Skin of body (tissue), 2 donors: ENCODE measurements around the gene RASL10A. TPM values are rescaled to one million over a fixed set of nuclear protein-coding genes. Genes with fewer than 3 reads are reported as not detected.

Experiments used
- DNase-seq: peaks from one replicate; lab custom pipeline; 2025; lab: John Stamatoyannopoulos, UW
- total RNA-seq: library from RNA; depleted of rRNA; stranded (reverse); fragments of >200 nt; gene quantifications from one replicate; pipeline ENCODE4 v1.2.3, GENCODE V29; 2014

Gene RASL10A
- total RNA-seq, 1 donor from 2014 or later, result 0.39 TPM

DNA sequence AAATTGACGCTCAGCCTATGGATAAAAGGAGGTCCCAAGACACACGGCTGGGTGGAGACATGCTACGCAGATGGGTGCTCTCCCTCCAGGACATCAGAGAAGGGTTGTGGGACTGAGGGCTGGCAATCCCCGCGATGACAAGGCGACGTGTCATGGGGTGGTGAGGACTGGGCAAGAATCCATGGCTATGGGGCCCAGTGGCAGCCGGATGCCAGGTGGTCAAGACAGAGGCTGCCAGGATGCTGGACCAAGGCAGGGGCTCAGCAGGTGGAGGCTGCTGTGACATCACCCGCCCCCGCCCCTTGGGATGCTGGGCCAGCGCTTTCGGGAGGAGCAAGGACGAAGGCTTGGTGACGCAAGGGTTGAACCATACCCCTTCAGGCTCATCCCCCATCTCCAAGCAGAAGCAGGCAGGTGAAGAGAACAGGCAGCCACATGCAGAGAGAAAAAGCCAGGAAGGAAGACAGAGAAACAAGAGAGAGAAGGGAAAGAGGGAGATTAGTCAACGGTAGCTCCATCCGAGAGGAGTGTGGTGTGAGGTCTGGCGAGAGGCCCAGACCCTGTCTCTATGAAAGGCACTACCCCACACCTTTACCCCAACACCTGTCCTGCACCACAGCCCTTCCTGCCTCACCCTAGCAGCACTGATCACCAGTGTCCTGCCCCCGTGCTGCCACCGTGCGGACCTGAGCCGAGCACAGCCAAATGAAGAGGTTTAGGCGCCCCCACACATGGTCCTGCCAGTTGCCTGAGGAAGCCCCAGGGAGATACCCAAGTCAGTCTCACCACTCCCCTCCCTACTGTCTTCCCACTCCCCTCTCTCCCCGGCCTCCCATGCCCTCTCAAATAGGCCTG, 24.1 kb upstream of the RASL10A start:
- DNase-seq, result no peak

DNA sequence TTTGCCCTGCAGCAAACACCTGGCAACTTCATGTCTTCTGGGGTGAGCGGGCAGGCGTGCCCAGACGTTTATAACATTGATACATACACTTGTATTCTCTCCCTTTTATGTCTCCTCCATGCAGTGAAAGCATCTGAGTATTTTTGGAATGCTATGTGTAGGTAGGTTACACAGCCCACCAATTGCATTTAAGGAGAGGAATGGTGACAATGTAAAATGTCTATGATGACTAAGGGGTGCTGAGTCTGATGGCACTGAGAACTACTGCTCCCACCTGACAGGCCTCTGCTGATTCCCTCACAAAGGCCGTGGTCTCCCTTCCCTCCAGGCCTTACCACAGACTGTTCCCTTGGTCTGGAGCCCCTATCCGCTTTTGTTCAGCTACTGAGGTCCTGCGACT, 22.9 kb upstream of the RASL10A start:
- no peak for DNase-seq

DNA sequence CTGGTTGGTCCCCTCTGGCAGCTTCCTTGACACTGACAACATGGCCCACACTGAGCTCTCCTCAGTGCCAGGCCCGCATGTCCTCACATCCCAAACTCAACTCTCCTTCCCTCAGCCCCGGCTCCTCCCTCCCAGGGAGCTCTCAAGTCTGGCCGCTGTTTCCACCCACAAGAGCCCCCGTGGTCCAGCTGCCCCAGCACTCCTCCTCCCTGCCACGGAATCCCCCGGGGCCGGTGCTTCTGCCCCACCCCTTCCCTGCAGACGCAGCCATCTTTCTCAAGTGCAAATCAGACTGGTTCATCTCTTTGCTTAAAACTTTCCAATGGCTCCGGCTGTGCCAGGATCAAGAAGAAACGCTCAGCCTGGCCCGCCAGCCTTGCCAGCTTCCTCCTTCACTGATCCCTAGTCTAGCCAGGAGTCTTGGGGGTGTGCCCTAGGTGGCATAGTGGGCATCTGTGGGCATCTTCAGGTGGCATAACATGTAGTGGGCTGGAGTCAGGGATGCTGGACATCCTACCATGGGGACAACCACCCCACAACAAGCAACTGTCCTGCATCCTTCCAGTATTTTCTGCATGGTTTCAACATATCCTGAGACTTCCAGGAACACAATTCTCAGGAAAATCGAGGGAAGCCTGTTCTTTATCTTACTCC, 22.3 kb upstream of the RASL10A start:
- DNase-seq, result no peak

DNA sequence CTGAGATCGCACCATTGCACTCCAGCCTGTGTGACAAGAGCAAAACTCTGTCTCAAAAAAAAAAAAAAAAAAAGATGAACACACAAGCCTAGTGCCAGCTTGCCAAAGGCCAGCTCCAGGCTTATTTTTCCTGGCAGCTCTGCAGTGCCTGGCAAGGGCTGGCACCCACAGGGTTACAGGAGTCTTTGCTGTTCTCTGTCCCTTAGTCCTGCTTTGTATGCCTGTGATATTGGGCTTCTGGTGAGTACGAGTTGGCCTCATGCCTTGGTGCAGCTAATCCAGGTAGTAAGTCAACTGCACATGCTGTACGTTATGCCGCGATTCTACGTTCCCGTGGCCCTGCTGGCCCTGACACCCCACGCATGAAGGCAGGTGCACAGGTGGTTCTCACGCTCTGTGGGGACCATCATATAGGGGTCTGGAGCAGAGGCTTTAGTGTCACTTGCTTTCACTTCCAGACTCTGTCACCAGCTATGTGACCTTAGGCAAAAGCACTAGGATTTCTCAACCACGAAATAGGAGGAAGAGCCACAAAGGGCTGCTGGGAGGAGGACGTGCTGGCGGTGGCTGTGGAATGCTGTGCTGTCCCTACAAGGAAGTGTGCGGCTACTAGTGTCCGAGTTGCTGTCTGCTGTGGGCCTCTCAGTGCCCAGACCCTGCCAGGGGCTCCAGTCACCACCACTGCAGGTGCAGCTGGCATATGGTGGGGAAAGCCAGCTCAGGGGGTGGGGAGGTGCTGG, 21.4 kb upstream of the RASL10A start:
- no peak for DNase-seq

DNA sequence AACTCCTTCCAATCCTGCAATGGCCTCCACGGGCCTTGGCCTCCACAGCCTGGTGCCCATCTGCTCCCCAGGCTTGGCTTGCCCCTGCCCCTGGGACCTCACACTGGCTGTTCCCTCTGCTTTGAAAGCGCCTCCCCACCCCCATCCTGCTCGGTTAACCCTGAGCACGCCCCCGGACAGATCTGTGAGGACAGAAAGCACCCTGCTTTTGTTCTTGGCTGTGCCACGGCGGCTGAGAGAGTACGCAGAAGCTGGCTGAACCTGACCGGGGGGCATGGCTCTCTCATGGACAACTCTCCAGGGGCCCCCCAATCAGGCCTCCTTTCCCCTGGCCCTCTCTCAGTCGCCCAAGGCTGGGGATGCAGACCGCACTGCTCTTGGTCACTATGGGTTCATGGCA, 20.2 kb upstream of the RASL10A start:
- DNase-seq, result no peak

DNA sequence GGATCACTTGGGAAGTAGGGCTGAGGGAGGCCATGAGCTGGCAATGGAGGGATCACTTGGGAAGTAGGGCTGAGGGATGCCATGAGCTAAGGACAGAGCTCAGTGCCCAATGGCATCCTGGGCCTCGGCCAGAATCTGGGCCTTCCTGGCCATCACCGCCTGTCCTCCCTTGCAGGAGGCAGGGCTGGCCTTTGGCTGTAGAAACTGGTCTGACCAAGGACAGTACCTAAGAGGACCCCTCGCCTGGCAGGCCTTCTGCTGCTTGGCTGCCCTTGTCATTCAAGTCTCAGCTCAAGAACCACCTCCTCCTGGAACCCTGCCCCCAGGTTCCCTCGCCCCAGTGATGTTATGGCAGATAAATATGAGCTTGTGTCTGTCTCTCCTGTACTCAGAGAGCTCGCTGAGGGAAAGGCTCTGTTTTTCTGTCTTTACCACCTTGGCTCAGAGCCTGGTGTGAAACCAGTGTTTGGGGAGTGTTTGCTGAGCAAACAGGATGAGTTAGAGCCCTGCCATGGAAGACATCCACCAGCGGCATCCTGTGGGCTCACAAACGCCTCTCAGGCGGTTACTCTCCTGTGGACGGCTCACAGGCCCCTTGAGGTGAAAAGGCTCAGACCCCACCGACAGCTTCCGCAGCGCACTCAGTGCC, 19.3 kb upstream of the RASL10A start:
- DNase-seq, result no peak

DNA sequence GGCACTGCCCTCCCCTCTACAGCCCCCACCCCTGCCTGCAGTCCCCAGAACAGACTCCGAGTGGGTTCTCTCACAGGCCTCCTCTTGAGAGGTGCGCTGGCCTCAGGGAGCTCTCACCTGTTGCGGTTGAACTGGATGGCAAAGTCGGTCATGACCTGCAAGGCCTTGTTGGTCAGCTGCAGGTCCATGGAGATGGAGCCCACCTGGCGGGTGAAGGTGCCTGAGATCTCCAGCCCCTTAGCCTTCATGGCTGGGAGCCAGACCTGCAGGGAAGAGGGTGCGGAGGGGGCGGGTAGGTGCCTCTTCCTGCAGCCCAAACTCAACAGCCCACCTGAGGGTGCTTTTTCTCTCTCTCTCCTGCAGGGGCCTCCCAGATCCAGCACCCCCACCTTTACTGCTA, 18.7 kb upstream of the RASL10A start:
- DNase-seq, result no peak

DNA sequence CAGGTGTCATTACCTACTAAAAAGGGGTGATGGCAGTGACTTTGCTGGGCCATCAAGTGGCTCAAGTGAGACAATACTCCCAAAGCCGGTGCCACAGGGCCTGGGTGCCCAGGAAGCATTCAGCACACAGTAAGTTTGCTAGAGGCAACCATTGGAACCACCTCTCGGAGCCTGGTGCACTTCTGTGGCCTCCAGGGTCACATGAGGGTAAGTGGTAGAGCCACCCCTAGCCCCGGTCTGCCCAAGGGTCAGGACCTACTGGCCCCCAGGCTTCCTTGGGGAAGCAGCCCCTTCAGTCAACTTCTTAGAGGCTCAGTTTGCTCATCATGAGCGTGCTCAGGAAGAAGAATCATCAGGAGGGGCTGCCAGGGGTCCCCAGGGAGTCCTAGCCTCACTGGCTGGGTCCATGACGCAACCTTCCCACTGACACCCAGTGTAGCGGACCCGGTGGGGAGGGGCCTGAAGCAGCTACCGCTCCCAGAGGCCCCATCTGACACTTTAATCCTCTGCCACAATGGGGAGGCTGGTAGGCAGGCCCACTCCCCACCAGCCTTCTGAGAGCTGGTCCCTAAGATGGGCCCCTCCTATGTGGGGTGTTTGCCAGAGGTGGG, 17.5 kb upstream of the RASL10A start:
- no peak for DNase-seq

DNA sequence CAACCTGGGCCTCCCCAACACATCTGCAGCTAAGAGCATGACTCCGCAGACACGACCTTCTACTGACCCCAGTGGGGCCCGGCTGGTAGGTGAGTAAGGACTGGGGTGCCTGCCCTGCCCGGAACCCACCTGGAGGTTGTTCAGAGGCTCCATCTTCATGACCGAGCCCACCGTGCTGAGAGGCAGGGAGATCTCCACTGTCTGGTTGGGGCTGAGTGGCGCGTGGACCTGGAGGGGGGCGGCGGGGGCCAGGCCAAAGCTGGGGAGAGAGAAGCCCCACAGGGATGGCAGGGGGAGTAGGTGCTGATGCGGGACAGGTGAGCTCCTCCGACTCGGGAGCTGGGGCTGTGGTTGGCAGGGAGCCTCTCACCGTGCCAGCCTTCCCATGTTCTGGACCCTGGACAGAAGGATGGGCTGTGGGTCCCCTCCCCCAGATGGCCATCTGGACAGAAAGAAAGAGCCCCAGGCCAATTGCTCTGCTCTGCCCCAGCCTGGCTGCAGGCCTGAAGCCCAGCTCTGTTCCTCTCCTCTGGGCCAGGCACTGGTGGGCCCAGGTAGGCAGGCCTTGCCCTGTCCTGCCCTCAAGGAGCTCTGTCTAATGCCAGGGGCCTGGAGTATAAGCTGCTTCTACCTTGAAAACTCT, 16.3 kb upstream of the RASL10A start:
- DNase-seq, result no peak

DNA sequence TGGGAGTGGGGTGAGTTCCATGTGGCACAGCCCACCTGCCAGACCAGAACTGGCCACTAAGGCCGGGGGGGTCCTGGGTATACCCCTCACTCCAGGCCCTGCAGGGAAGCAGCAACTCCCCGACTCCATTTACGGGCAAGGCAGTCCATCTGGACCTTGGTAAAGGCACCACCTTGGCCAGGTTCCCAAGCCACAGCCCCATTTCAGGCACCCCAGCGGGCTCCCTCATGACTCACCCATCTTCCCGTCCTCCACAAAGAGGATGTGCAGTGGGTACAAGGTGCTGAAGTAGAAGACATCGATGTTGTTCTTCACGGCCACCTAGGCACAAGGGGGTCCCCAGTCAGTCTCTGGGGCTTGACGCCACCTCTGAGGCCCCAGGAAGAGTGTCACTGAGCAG, 15.7 kb upstream of the RASL10A start:
- no peak for DNase-seq

DNA sequence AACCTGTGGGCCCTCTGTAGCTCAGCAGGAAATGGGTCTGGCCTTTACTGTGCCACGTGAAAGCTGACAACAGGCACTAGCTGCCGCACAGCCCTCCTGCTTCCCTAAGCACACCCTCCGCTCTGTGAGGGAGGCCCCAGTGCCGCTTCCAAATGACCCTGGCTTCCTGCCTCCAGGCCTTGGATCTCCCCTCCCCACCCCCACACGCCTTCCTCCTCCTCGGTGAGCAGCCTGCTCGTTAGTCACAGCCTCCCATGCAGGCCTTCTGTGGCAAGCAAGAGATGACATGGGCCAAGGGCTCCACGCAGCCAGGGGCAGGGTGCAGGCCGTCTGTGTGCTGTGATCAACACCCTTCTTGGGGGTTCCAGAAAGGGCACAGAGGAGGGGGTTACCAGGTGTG, 15.3 kb upstream of the RASL10A start:
- no peak for DNase-seq

DNA sequence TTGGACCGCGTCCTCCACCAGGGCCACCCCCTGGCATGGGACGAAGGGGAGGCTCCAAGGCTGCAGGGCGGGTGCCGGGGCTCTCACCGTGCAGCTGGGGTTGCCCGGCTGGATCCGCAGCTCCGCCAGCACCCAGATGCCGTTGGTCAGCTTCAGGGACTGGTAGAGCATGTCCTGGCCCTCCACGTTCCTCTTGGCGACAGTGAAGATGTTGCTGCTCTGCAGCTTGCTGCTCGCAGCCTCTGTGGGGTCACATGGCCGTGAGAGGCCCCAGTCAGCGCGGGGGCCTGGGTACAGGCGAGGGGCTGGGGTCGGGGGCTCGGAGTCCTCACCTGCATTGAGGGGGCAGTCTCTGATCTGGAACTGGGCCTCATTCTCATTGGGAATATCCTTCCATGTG, 14.8 kb upstream of the RASL10A start:
- DNase-seq, result no peak

DNA sequence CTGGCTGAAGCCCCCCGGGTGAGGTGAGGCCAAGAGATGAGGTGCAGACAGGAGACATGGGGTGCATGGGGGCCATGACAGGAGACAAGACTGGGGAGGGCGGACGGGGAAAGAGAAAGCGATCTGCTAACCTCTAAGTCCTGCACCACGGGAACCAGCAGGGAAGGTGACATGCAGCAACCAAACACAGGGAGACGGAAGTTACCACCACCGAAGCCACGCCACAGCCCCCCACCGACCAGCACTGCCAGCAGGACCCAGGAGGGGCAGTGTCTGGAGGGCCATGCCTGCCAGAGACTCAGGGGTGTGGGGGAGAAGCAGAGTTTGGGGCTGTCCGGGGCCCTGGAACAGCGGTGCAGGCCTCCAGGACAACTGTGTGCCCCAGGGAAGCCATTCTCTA, 14.1 kb upstream of the RASL10A start:
- DNase-seq, result no peak

DNA sequence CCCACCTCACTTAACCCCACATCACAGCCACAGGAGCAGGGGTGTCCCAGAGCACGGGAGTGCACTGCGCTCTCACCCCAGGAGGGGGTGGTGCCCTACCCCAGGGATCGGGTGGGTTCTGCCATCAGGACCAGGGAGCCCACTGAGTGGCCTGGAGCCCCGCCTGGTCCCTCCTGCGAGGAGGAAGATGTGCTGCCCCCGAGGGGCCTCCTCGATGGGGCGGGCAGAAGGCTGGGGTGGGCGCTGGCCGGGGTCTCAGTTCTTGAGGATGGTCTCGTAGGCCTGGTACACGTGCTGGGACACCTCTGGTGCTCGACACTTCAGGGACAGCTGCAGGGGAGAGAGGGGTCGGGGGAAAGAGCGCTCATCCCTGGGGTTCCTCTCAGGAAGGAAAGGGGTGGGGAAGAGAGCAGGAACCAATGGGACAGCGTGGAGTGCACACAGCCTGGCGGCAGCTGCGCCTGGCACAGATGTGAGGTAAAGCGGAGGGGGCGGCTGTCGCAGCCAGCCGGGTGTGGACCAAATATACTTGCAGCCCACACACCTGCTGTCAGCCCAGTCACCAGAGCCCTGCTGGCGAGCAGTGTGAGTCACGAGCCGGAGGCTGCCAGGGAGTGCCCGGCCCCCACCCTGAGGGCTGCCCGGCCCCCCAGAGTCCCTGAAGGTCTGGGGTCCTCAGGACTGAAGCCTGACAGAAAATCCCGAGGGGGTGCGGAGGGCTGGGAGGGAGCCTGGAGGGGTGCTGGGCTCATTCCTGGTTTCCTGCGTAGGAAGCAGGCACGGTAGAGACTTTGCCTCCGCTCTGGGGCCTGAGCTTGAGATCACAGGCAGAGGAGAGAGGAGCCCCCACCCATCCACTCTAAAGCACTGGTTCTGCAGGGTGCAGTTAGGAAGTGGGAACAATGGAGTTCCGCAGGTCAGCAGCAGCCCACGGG, 13.3 kb upstream of the RASL10A start:
- DNase-seq, result no peak

DNA sequence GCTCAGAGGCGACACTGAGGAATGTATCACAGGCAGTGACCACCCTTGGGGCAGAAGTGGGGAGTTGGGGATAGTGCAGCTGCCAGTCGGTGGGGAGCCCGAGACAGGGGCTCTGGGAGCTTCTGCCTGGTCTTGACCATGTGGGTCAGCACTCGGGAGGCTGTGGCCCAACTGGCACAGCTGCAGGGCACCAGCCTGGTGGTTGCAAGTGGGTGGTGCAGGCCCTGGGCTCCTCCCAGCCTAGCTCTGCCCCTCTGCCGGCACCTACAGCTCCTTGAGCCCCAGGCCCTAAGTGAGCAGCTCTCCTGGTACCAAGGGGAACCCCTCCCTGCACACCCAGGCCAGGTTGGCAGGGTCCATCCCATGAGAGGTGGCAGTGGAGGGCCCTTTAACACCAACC, 12.6 kb upstream of the RASL10A start:
- DNase-seq, result no peak

DNA sequence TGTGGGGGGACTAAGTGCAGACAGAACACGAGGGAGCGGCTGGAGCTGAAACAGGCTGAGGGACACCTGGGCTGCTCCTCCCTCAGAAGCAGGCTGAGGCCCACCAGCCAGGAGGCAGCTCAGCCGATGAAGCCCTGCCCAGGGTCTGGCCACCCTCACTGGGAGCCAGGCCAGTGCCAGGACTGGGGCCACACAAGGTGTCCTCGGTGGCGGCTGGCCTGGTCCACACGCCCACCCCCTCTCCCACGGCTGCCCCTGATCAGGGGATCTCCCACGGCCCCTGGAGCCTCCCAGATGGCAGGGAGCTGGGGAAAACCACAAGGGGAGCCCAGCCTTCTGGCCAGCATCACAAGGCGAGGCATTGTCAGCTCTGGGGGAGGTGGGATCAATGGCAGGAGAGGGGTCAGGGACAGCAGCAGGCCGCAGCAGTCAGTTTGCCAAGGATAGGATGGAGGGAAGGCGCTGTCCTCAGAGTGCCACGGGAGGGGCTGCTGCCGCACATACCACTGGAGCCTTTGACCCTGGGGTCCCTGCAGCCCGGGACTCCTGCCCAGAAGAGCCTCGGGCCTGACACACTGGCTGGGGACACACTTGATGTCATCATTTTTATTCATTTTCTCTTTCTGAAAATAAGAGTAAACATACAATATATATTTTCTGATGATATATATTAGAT, 11.7 kb upstream of the RASL10A start:
- DNase-seq, result no peak

DNA sequence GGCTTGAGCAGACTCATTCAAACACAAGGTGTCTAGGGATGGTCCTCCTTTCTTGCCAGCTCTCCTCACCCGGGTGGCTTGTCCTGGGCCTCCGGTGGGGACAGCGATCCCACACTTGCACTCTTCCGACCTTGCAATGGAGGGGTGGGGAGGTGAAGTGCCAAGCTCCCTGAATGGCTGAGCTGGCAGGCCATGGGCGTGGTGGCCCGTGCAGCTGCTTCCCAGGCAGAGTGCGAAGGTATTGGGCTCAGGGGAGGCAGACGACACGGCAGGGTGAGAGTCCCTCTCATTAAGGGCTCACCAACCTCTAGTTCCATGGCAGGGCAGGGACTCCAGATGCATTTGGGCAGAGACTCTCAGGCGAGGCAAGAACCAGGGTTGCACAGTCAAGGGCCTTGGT, 11.0 kb upstream of the RASL10A start:
- no peak for DNase-seq

DNA sequence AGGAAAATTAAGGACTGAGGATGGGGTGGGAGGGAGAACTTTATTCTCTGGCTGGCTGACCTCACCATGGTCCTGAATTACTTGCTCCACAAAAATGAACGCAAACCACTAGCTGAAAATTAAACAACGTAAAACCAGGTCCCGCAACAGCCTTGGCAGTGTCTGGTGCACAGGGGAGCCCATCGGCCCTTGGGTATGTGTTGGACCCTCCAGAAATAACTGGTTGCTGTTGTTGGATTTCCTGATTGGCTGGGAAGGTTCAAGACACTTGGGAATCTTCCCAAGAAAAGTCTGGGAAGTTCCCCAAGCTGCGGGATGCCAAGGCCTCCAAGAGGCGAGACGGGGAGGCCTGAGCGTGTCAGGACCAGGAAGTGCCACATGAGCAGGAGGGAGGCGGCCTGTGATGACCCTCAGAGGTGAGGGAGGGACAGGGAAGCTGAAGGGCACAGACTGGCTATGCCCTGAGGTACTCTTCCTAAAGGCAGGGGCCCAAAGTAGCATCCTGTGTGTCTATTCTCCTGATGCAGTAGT, 10.4 kb upstream of the RASL10A start:
- no peak for DNase-seq

DNA sequence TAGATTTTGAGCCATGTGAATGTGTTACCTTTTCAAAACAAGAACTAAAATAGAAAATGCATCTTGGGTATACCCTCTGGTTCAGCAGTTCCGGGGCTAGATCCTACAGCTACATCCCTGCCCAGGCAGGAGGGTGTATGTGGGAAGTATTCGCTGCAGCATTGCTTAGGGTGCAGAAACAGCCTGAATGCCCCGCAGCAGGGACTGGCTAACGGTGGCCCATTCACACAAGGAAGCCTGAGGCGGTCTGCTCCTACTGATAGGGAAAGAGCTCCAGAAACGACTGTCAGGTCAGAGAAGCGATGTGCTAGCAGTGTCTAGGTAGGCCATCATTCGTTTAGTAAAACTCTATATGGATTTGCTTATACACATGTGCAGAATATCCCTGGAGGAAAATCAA, 9.9 kb upstream of the RASL10A start:
- DNase-seq, result no peak
